ENCODE measurements around the gene RAMACL.

RAMACL gene

GRCh38 chr6:166592821-166593220, 6.3 kb upstream of the RAMACL start:
- no peaks in the 10 kb centered on the region for H3K27me3 ChIP-seq (ENCODE audit: insufficient read depth, poor library complexity, severe bottlenecking)
- H3K4me1 ChIP-seq (ENCODE audit: insufficient read depth, poor library complexity, severe bottlenecking), result peaks cover 26% of the 10 kb centered on the region
- no peak overlapping the region for H3K27ac ChIP-seq (ENCODE audit: poor library complexity, severe bottlenecking)
- no peak overlapping the region for H3K4me3 ChIP-seq (ENCODE audit: severe bottlenecking)
- DNase-seq (ENCODE audit: low spot score) (no peak), ATAC-seq (ENCODE audit: low read depth) (peak; percentile 65; the same call in 2 of the 3 replicates)
- no peaks in the 10 kb centered on the region for H3K36me3 ChIP-seq (ENCODE audit: low read depth)
- TF ChIP-seq, protein P1, sequence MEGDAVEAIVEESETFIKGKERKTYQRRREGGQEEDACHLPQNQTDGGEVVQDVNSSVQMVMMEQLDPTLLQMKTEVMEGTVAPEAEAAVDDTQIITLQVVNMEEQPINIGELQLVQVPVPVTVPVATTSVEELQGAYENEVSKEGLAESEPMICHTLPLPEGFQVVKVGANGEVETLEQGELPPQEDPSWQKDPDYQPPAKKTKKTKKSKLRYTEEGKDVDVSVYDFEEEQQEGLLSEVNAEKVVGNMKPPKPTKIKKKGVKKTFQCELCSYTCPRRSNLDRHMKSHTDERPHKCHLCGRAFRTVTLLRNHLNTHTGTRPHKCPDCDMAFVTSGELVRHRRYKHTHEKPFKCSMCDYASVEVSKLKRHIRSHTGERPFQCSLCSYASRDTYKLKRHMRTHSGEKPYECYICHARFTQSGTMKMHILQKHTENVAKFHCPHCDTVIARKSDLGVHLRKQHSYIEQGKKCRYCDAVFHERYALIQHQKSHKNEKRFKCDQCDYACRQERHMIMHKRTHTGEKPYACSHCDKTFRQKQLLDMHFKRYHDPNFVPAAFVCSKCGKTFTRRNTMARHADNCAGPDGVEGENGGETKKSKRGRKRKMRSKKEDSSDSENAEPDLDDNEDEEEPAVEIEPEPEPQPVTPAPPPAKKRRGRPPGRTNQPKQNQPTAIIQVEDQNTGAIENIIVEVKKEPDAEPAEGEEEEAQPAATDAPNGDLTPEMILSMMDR (IDR thresholded peaks at IDR 0.05; ENCODE audit: poor library complexity, severe bottlenecking), result no peak
- no peaks in the 10 kb centered on the region for H3K9me3 ChIP-seq (ENCODE audit: severe bottlenecking)

- Histone ChIP-seq H3K27ac (ENCODE audit: poor library complexity, severe bottlenecking) (no peak overlapping the region), H3K36me3 (ENCODE audit: low read depth) (no peaks in the 10 kb centered on the region), H3K4me3 (ENCODE audit: severe bottlenecking) (no peak overlapping the region), H3K4me1 (ENCODE audit: insufficient read depth, poor library complexity, severe bottlenecking) (peaks cover 26% of the 10 kb centered on the region), H3K27me3 (ENCODE audit: insufficient read depth, poor library complexity, severe bottlenecking) (no peaks in the 10 kb centered on the region), H3K9me3 (ENCODE audit: severe bottlenecking) (no peaks in the 10 kb centered on the region)
- ATAC-seq (ENCODE audit: low read depth) (no peak), DNase-seq (ENCODE audit: low spot score) (no peak)
- TF ChIP-seq, protein P1 (IDR thresholded peaks at IDR 0.05; ENCODE audit: poor library complexity, severe bottlenecking), result no peak
Observed at GRCh38 chr6:166591961-166592520, 5.6 kb upstream of the RAMACL start.

- no peak for DNase-seq (ENCODE audit: low spot score)
- peaks cover 26% of the 10 kb centered on the region for H3K4me1 ChIP-seq (ENCODE audit: insufficient read depth, poor library complexity, severe bottlenecking)
- TF ChIP-seq, protein P1 (IDR thresholded peaks at IDR 0.05; ENCODE audit: poor library complexity, severe bottlenecking), result no peak
- no peaks in the 10 kb centered on the region for H3K36me3 ChIP-seq (ENCODE audit: low read depth)
- H3K9me3 ChIP-seq (ENCODE audit: severe bottlenecking), result no peaks in the 10 kb centered on the region
- no peak overlapping the region for H3K4me3 ChIP-seq (ENCODE audit: severe bottlenecking)
- H3K27me3 ChIP-seq (ENCODE audit: insufficient read depth, poor library complexity, severe bottlenecking), result no peaks in the 10 kb centered on the region
- H3K27ac ChIP-seq (ENCODE audit: poor library complexity, severe bottlenecking), result no peak overlapping the region
- no peak for ATAC-seq (ENCODE audit: low read depth)
Observed at GRCh38 chr6:166591026-166591425, 4.5 kb upstream of the RAMACL start.

GRCh38 chr6:166589786-166590574, 3.5 kb upstream of the RAMACL start:
- TF ChIP-seq, protein P1 (IDR thresholded peaks at IDR 0.05; ENCODE audit: poor library complexity, severe bottlenecking), result no peak
- Histone ChIP-seq H3K27me3 (ENCODE audit: insufficient read depth, poor library complexity, severe bottlenecking) (no peaks in the 10 kb centered on the region), H3K4me1 (ENCODE audit: insufficient read depth, poor library complexity, severe bottlenecking) (peaks cover 22% of the 10 kb centered on the region), H3K9me3 (ENCODE audit: severe bottlenecking) (no peaks in the 10 kb centered on the region), H3K4me3 (ENCODE audit: severe bottlenecking) (no peak overlapping the region), H3K36me3 (ENCODE audit: low read depth) (no peaks in the 10 kb centered on the region), H3K27ac (ENCODE audit: poor library complexity, severe bottlenecking) (peak overlapping the region; percentile 15)
- no peak for ATAC-seq (ENCODE audit: low read depth)
- no peak for DNase-seq (ENCODE audit: low spot score)

DNA sequence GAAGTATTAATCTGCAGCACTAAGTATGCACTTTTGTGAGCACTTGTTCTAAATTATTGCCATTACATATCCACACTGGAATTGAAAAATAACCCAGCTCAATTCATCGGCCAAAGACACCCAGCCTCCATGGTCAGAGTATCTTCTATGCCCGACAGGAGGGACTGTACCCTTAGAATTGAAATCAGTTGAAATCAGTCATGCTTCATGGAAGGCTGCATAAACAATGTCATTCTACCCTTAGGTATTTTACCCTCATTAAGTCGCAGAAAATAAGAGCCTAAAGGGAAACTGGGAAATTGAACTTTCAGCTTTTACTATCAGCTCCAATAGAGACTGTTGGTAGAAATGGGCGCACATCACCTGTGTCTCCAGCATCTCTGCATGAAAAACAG, 2.9 kb upstream of the RAMACL start:
- H3K36me3 ChIP-seq (ENCODE audit: low read depth), result no peaks in the 10 kb centered on the region
- H3K9me3 ChIP-seq (ENCODE audit: severe bottlenecking), result no peaks in the 10 kb centered on the region
- no peak for DNase-seq (ENCODE audit: low spot score)
- TF ChIP-seq, protein P1 (IDR thresholded peaks at IDR 0.05; ENCODE audit: poor library complexity, severe bottlenecking), result no peak
- peak overlapping the region; percentile 15 for H3K27ac ChIP-seq (ENCODE audit: poor library complexity, severe bottlenecking)
- H3K27me3 ChIP-seq (ENCODE audit: insufficient read depth, poor library complexity, severe bottlenecking), result no peaks in the 10 kb centered on the region
- no peak overlapping the region for H3K4me3 ChIP-seq (ENCODE audit: severe bottlenecking)
- H3K4me1 ChIP-seq (ENCODE audit: insufficient read depth, poor library complexity, severe bottlenecking), result peaks cover 22% of the 10 kb centered on the region
- no peak for ATAC-seq (ENCODE audit: low read depth)

All from RWPE2 (cell line).